M059J (cell line): ENCODE results near the gene ADARB2. TPM values are rescaled to one million over a fixed set of nuclear protein-coding genes. Genes with fewer than 3 reads are reported as not detected.
"Not testable (repeated sequence)": the region's sequence is repeated elsewhere in the genome, so short reads cannot be mapped to it uniquely, and the experiment has no call there.

Experiments used
- DNase-seq: peaks from one replicate; pipeline ENCODE4 v3.0.0-alpha.2; 2012; ENCODE audit warnings: low read depth
- total RNA-seq: library from RNA; depleted of rRNA; stranded (reverse); fragments of >200 nt; shearing (Covaris generic); gene quantifications from 2 replicates; pipeline ENCODE4 v1.2.3, GENCODE V29; 2014

The ADARB2 gene
- total RNA-seq, 1 experiment from 2014 or later: not detected

DNA sequence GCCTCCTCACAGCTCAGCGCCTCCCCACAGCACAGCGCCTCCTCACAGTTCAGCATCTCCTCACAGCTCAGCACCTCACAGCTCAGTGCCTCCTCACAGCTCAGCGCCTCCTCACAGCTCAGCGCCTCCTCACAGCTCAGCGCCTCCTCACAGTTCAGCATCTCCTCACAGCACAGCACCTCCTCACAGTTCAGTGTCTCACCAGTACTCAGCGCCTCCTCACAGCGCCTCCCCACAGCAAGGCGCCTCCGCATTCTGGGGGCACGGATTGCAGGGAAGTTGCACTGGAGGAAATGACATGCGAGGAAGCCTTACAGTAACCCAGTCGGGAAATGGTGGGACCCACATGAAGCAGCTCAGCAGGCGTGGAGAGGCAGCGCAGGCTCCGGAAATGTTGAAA, 409.6 kb downstream of the ADARB2 start:
- DNase-seq: no peak

DNA sequence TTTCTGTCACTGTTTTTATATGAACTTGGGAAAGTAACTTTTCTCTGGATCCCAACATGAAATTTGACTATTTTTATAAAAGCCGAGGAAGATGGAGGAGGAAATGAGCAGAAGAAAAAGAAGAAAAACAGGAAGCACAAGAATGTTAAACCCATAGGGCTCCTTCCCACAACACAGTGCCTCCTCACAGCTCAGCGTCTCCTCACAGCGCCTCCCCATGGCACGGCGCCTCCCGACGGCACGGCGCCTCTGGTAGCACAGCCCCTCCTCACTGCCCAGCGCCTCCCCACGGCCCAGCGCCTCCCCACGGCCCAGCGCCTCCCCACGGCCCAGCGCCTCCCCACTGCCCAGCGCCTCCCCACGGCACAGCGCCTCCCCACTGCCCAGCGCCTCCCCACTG, 410.8 kb downstream of the ADARB2 start:
- not testable (repeated sequence) for DNase-seq

DNA sequence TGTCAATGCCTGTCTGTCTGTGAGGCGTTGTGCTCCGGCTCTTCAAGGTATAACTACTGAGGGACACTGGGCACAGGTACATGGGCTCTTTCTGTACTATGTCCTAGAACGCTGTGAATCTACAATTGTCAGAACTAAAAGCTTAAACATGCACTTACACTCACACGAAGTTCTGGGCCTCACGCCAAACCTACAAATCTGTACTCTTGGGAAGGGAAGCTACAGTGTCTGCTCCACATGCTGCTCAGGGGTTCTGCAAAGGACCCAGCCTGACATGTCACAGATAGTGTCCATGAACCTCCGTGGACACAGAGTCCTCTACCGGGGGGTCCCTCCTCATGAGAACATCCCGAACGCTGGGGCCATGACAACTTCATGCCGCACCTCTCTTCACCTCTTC, 412.4 kb downstream of the ADARB2 start:
- DNase-seq: no peak

DNA sequence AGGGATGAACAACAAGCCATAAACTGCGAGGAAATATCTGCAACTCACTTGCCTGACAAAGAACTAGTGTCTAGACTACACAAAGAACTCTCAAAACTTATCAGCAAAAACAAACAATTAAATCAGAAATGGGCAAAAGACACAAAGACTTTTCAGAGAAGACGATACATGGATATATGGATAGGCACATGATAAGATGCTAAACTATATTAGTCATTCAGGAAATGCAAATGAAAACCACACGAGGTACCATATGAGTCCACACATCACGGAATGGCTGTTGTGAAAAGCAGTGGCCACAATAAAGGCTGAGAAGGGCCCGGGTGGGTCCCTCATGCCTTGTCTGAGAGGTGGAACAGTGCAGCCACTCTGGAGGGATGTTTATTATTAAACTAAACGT, 413.4 kb downstream of the ADARB2 start:
- no peak for DNase-seq

DNA sequence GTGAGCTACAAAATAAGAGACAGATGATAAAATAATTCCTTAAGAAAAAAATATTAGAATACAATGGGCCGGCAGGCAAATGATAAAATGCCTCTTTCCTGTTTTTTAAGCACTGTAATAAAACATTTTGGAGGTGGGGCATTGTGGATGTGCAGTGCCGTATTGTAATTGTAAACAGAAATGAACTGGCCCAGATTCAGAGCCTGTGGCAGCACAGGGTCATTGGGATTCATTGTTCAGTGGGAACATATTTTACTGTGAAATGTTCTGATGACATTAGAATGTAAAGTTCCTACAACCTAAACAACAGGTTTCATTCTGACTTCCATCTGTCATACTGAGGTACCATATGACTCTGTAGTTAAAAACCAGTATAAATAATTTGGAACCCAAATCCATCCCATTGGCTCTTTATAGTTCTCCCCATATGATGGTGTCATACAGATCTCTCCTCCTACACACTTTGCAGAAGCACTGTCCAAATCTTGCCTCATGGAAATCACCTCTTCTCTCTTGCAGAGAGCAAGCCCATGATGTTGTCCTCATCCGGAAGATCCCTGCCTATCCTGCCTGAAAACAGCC, 416.5 kb downstream of the ADARB2 start:
- no peak for DNase-seq

DNA sequence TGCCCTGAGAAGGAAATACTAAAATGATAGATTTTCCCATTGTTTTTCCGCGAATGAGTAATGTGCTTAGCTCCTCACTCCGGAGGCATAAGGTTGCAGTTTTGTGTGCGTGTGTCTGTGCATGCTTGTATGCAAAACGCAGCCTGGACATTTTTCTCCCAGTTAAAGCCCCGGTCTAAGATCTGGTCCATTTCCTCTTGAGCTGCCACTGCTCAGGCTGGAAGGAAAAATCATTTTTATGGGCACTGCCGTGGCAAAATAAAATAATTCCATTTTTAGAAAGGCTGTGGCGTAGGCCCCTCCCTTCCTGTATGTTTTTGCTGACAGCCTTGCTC, 420.5 kb downstream of the ADARB2 start:
- no peak for DNase-seq

DNA sequence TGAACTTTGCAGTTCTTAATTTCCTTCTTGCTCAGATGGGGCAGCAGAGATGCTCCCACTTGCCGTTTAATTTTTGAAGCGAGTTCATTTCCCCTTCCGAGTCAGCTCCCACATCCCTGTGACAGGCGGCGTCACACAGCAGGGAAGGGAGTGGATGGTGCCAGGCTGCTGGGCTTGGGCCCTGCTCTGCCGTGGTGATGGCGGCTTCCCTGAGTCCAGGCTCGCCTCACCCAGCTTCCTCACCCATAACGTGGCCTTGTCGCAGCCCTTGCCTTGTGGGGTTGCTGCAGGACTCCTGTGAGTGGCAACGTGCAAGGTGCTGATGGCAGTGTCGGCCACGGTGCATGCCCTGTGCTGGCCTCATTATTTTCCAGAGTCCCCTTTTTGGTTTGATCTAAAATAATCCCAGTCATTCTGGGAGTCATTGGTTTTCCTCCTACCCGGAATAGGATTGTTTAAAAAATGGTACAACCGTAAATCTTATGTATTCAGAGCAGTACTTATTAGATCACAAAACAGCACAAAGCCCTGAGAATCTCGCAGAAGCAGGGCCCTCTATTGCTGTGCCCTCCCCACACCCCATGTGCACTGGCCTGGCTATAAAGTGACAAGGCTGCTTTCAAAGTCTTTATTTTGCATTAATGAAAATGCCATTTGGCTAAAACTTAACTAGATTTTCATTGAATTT, 421.1 kb downstream of the ADARB2 start:
- no peak for DNase-seq

DNA sequence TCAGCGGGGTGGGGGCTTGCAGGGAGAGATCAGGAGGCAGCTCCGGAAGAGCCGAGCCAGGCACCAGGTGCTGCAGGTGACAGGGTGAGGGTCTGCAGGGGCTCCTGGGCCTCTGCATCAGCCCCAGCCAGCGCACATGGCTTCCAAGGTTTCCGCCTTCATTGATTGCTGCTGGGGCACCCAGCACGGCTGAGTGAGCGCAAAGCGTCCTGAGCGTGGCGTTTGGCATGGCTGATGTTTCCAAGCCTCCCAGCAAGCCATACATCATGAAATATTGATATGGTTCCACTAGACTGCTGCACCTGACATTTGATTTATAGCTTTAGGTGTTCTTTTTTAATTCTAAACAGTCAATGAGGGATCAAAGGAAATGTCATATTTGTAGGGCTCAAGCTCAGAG, 422.1 kb downstream of the ADARB2 start:
- no peak for DNase-seq

DNA sequence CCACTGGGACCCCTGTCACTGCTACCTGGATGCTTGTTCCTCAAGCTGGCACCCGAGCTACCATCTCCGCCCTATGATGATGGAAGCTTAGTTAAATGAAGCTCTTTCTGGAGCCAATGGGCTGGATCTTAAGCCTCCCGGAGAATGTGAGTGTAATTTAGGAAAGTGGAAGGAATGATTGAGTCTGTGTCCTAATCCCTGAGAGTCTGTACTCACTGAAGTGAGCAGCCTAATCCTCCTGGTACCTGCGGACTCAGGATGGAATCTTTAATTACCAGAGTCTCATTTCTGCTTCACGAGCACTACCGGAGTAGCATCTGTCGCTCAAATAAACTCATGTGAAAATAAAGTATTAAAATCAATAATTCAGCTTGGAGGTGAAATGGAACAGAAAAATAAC, 425.6 kb downstream of the ADARB2 start:
- no peak for DNase-seq

DNA sequence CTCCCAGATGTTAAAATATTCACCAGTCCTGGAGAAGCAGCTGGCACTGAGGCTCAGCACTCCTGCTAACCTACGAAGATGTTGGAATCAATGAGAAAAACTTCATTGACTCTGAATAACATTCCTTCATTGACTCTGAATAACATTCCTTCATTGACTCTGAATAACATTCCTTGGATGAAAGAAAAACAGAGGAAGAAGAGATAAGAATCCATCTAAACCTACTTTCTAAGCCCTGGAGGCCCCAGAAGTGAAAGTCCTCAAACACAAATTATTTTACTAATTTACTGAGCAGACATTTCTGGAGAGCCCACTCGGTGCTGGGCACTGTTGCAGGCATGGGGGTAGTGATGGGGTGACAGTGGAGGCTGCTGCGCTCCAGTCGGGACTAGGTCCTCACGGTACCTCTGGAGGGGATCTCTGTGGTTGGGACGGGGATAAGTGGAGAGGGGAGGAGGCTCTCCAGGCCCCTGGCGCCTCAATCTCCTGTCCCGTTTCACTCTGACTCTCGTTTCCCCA, 427.0 kb downstream of the ADARB2 start:
- no peak for DNase-seq

DNA sequence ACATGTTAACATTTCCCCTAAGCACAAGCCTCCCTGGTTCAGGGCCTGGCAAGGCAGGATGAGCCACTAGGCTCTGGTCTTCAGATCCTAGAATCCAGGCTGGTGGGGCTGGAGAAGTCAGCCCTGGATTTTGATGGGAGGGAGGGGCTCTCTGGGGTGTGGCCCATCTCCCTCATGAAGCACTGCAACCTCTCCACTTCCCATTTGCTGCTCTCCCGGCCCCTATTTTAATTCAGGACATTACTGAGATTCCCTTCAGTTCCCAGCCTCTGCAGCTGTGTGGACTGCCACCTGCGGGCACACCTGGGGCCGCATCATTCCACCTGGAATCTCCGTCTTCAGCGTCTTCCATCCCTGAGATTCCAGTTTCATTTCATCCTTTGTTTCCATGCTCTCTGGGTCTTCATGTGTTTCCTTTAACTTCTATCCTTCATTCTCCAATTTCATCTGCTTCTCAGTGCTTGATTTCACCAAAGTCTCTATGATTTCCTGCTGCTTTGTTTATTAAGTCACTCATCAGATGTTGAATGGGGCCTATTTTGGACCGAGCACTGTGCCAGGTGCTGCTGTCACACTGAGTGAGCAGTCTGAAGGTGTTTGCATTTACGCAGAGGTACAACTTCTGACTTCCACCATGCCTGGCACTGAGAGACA, 427.6 kb downstream of the ADARB2 start:
- no peak for DNase-seq

DNA sequence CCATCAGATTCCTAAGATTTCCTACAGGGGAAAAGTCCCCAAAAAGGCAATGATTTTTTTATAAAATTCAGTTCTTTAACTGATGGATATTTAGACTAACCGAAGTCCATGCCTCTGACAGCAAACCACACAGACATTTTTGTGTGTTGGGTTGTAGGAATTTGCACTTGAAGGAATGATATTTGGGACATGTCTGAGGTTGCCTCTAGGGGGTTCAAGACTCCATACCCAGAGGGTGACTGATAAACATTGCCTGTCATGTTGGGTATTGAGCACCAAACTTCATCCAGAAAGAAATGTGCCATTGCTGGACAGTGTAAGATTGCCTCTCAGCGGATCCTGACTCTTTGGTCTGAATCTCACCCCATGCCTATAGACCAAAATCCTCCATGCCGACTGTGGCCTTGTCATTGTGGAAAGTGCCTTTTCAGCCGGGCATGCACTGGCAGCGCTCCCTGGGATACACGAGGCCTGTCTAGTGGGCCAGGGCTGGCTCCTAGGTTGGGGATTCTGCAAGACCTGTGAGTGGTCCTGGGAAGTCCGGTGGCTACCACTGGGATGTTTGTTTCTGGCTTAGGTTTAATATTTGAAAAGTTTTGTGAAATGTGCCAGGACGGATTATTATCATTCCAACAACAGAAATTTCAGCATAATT, 428.2 kb downstream of the ADARB2 start:
- no peak for DNase-seq

DNA sequence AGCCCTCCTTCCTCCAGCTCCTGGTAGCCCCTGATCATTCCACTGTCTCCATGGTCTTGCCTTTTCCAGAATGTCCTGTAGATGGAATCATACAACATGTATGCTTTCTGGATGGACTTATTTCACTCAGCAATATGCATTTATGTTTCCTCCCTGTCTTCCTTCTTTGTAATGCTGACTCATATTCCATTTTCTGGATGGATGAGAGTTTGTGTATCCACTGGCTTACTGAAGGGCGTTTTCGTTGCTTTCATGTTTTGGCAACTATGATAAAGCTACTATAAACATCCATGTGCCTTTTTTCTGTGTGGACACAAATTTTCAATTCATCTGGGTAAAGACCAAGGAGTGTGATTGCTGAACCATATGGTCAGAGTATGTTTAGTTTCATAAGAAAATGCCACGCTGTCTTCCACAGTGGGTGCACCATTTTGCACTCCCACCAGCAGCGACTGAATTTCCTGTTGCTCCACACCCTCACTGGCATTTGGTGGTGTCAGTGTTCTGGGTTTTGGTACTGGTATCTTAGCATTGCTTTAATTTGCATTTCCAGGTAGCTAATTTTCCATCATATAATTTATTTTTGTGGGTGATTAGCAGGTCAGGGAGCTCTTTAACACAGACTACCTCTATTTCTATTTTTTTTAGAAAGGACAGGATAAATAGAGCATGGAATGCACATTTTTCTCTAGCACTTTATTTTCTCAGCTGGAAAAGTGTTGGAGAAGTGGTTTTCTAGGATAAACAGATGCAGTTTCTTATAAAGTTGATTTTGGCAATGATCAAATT, 429.0 kb downstream of the ADARB2 start:
- DNase-seq: no peak

DNA sequence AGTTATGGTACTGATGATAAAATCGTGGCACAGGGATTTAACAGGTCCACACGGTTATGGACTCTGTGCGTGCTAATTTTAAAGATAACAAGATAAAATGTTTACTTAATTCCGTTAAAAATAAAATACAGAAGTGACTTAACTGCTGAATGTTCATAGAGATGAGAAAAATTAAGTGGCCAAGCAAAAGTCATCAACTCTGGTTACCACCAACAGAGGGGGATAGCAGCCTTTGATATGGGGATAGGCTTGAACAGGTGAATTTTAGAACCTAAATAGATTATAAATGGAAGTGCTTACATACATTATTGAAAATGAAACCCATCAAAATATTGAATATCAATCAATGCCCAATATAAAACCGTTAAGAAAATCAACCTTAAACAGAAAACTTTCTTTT, 436.2 kb downstream of the ADARB2 start:
- no peak for DNase-seq

DNA sequence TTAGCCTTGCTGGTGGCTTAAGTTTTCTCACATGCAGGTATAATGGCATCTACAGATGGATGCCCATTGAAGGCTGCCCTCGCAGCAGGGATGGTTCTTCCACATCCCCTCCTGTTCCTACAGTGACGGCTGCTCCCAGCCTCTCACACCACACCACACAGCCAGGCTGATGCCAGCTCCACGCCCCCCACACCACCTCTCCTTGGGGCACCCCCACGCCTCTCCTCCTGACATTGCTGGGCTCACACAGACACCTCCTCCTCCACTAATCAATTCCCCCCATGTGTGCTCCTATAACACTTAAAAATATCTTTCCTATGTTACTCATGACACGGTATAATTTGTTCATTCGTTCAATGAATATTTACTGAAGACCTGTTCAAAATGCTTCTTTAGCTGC, 437.1 kb downstream of the ADARB2 start:
- DNase-seq: no peak

DNA sequence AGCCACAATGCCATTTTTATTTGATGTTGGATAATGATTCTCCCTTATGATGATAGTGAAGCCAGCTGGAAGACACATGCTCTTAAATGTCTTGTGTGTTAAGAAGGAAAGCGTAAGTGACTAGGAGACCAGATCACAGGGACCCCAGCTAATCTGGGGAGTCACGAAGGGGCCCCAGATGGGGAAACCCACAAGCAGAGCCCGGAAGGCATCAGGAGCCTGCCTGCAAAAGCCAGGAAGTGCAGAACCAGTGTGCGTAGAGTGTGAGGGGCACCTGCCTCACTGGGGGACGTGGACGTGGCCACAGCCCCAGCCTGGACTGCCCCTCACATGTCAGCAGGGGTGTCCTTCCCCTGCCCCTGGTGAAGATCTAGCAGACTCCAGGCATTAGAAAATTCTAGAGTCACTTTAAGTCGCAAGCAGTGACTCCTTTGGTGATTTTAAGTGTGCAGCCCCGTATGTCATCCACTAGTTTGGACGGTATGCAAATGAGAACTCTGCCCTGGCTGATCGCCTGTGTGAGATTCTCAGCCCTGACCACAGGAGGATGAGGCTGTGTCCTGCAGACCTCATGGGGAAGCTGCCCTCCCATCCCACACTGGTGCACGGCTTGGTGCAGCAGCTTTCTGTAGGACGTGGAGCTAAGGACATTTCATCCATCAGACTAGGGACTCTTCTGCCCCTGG, 438.1 kb downstream of the ADARB2 start:
- no peak for DNase-seq

DNA sequence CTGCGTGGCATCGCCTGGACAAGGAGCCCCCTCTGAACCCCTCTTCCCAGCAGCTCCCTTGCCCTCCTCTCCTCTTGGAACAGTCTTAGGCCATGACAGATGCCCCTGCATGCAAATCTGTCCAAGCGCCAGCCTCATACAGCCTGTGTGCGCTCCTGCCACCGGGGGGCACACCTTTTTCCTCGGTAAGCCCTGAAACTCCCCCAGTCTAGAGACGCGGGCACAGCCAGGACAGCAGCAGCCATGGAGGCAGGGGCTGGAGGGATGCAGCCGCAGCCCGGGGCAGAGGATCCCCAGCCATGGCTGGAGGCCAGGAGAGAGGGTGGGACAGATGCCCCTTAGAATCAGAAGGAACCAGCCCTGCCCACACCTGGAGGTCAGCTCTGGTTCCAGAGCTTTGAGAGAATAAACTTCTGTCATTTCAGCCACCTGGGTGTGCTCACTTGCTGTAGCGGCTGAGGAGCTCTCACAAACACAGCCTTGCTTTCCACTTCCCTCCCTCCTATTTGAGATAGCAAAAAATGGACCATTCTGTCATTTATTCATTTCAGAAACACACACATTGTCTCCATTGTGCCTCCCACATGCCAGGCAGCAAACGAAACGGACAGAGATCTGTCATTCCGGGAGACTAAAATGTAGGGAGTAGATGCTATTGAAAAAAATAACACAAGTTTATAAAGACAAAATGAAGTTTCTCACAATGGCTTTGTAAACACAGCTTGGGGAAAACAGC, 439.6 kb downstream of the ADARB2 start:
- no peak for DNase-seq

DNA sequence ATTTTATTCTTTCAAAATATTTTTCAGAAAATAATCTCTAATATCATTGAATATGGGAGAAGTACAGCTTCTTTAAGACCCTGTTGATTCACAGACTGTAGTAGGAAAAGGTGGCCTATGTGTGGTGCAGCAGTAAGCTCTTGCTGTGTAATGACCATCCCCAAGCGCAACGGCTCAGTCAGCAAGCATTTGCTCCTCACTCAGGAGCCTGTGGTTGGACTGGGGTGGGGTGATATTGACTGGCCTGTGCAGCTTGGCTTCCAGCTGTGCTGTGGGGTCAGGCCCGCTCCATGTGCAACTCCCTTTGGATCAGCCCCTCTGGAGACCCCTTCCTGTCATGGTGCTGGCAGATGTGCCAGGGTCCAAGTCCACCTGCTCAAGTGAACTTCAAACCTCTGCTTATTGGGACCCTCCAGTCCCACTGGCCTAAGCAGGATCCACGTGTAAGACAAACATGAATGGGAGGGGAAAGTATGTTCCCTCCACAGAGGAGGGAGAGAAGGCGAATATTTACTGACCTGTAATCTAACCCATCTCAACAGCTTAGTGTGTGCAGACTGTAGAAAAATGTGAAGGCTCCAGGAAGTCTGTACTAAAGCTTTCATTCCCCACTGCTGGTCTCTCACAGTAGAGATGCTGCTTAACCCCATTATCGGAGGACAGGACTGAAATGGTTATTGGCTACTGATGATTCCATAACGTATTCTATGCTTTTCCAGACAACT, 441.4 kb downstream of the ADARB2 start:
- no peak for DNase-seq

DNA sequence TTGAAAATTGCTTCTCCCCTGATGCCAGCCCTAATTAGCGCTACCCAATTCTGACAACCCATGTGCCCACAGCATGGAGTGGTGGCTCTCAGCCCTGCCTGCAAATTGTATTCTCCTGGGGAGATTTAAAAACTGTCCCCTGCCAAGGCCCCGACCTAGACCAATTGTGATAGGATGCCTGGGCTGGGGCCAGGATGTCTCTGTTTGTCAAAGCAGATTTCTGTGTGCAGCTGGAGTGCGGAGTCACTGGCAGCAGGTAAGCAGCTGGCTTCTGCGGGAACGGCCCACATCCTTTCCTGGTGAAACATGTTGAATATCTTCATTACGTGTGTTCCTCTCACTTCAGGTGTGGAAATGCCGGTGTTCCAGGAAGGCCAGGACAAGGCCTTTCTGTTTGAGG, 442.6 kb downstream of the ADARB2 start:
- no peak for DNase-seq
